Loucy (cell line): ENCODE data around the gene TSPAN32.

Experiments
- H2AFZ ChIP-seq: fragments of 200-600 bp; sonication (generic); 2 replicates; pipeline ENCODE4 v1.6.0; 2016; ENCODE audit warnings: antibody characterized with exemption, mild to moderate bottlenecking, low read length, moderate library complexity
- H3F3A ChIP-seq: fragments of 200-600 bp; 2 replicates; pipeline ENCODE4 v1.6.0; 2016; ENCODE audit warnings: antibody characterized with exemption, low read depth, mild to moderate bottlenecking
- H3K27me3 ChIP-seq: fragments of 200-600 bp; sonication (generic); 2 replicates; pipeline ENCODE4 v1.6.1; 2014; ENCODE audit warnings: low read length, mild to moderate bottlenecking; ENCODE audit not compliant: insufficient read depth, poor library complexity, severe bottlenecking
- H3K36me3 ChIP-seq: fragments of 200-600 bp; sonication (generic); 2 replicates; pipeline ENCODE4 v1.6.1; 2016; ENCODE audit warnings: low read length; ENCODE audit not compliant: insufficient read depth
- H3K4me1 ChIP-seq: fragments of 200-600 bp; sonication (generic); 2 replicates; pipeline ENCODE4 v1.5.1; 2014; ENCODE audit warnings: low read length, mild to moderate bottlenecking; ENCODE audit not compliant: insufficient read depth, poor library complexity, severe bottlenecking
- H3K4me2 ChIP-seq: fragments of 200-600 bp; sonication (generic); 2 replicates; pipeline ENCODE4 v1.6.0; 2014; ENCODE audit warnings: antibody characterized with exemption, low read length, low read depth, mild to moderate bottlenecking; ENCODE audit not compliant: poor library complexity, severe bottlenecking
- H3K4me3 ChIP-seq: fragments of 200-600 bp; sonication (generic); 2 replicates; pipeline ENCODE4 v1.5.1; 2014; ENCODE audit warnings: low read length, mild to moderate bottlenecking, mixed read lengths; ENCODE audit not compliant: poor library complexity, severe bottlenecking
- H3K79me2 ChIP-seq: fragments of 200-600 bp; sonication (generic); 2 replicates; pipeline ENCODE4 v1.6.1; 2014; ENCODE audit warnings: low read length; ENCODE audit not compliant: insufficient read depth
- H3K9ac ChIP-seq: fragments of 200-600 bp; sonication (generic); 2 replicates; pipeline ENCODE4 v1.6.0; 2014; ENCODE audit warnings: mild to moderate bottlenecking, low read depth, low read length, moderate library complexity; ENCODE audit not compliant: poor library complexity, severe bottlenecking
- H3K9me2 ChIP-seq: fragments of 200-600 bp; sonication (generic); replicated peaks from 2 replicates; pipeline ENCODE4 v1.6.1; 2016; ENCODE audit warnings: low read depth, low read length, mixed read lengths
- H3K9me3 ChIP-seq: fragments of 200-600 bp; sonication (generic); 2 replicates; pipeline ENCODE4 v1.6.1; 2014; ENCODE audit warnings: mild to moderate bottlenecking, antibody characterized with exemption, low read length, low read depth; ENCODE audit not compliant: insufficient read depth
- H4K20me1 ChIP-seq: fragments of 200-600 bp; sonication (generic); 2 replicates; pipeline ENCODE4 v1.6.0; 2014; ENCODE audit warnings: antibody characterized with exemption, low read length, mild to moderate bottlenecking; ENCODE audit not compliant: insufficient read depth, poor library complexity, severe bottlenecking
- EZH2phosphoT487 ChIP-seq: fragments of 200-600 bp; IDR thresholded peaks from 2 replicates; pipeline ENCODE4 v1.6.1; 2018; ENCODE audit warnings: antibody characterized with exemption, mild to moderate bottlenecking, moderate library complexity, borderline replicate concordance
- TF ChIP-seq, protein P1 (sequence below): fragments of 200-600 bp; sonication (generic); conservative IDR thresholded peaks from 2 replicates; pipeline ENCODE4 v1.5.1; 2014; ENCODE audit warnings: mild to moderate bottlenecking, antibody characterized with exemption, low read length

TSPAN32 gene

GRCh38 chr11:2301631-2302305 lies at the start of gene TSPAN32, which contains the start of gene C11orf21:
Gene TSPAN32 (plus strand): TSS chr11:2302013. CDS start chr11:2302150, 137 bp downstream.
Gene C11orf21 (minus strand): TSS chr11:2301918. CDS start chr11:2301808, 110 bp downstream.
- Histone ChIP-seq H3K9me2 (no peaks in the 10 kb centered on the region), H3K9ac (peak within 1 kb of the TSS; percentile 97), H3K9me3 (no peaks in the 10 kb centered on the region), H3F3A (peaks cover 7% of the 10 kb centered on the region), H3K36me3 (peaks cover 9% of the 10 kb centered on the region; the same call in 1 of the 2 replicates), H3K4me3 (peak within 1 kb of the TSS; percentile 90), H3K4me2 (peak within 1 kb of the TSS; percentile 96), H3K4me1 (peaks cover 50% of the 10 kb centered on the region), H2AFZ (0 out of 2 replicates have a peak within 1 kb of the TSS, but pooled peaks have one; percentile 2), H3K27me3 (no peaks in the 10 kb centered on the region), H4K20me1 (peaks cover 13% of the 10 kb centered on the region), H3K79me2 (peaks cover 70% of the 10 kb centered on the region)
- TF ChIP-seq, protein P1, sequence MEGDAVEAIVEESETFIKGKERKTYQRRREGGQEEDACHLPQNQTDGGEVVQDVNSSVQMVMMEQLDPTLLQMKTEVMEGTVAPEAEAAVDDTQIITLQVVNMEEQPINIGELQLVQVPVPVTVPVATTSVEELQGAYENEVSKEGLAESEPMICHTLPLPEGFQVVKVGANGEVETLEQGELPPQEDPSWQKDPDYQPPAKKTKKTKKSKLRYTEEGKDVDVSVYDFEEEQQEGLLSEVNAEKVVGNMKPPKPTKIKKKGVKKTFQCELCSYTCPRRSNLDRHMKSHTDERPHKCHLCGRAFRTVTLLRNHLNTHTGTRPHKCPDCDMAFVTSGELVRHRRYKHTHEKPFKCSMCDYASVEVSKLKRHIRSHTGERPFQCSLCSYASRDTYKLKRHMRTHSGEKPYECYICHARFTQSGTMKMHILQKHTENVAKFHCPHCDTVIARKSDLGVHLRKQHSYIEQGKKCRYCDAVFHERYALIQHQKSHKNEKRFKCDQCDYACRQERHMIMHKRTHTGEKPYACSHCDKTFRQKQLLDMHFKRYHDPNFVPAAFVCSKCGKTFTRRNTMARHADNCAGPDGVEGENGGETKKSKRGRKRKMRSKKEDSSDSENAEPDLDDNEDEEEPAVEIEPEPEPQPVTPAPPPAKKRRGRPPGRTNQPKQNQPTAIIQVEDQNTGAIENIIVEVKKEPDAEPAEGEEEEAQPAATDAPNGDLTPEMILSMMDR: no peak
- no peak for TF ChIP-seq EZH2phosphoT487

DNA sequence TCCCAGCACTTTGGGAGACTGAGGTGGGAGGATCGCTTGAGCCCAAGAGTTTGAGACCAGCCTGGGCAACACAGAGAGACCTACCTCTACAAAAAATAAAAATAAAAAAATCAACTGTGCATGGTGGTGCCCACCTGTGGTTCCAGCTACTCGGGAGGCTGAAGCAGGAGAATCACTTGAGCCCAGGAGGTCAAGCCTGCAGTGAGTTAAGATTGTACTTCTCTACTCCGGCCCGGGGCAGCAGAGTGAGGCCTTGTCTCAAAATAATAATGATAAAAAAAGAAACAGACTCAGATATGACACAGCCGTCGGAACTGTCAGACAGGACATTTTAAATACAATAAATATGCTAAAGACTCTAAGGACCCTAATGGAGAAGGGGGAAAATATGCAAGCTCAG lies 49.8 kb upstream of the TSPAN32 start:
- TF ChIP-seq EZH2phosphoT487: no peak
- H3K9ac ChIP-seq: no peak overlapping the region
- no peak overlapping the region for H2AFZ ChIP-seq
- no peaks in the 10 kb centered on the region for H3K9me2 ChIP-seq
- H3K27me3 ChIP-seq: no peaks in the 10 kb centered on the region
- no peaks in the 10 kb centered on the region for H3F3A ChIP-seq
- no peaks in the 10 kb centered on the region for H3K36me3 ChIP-seq
- H3K4me2 ChIP-seq: no peak overlapping the region
- no peaks in the 10 kb centered on the region for H3K4me1 ChIP-seq
- H3K9me3 ChIP-seq: no peaks in the 10 kb centered on the region
- no peak overlapping the region for H3K4me3 ChIP-seq
- no peaks in the 10 kb centered on the region for H3K79me2 ChIP-seq
- H4K20me1 ChIP-seq: no peaks in the 10 kb centered on the region

- Histone ChIP-seq H3K9me3 (no peaks in the 10 kb centered on the region), H3K27me3 (no peaks in the 10 kb centered on the region), H2AFZ (no peak overlapping the region), H3K9me2 (no peaks in the 10 kb centered on the region), H3K4me3 (no peak overlapping the region), H4K20me1 (no peaks in the 10 kb centered on the region), H3K9ac (no peak overlapping the region), H3F3A (no peaks in the 10 kb centered on the region), H3K79me2 (no peaks in the 10 kb centered on the region), H3K36me3 (no peaks in the 10 kb centered on the region), H3K4me1 (no peaks in the 10 kb centered on the region), H3K4me2 (no peak overlapping the region)
- TF ChIP-seq, protein P1: no peak
- TF ChIP-seq EZH2phosphoT487: no peak
Observed at GRCh38 chr11:2256293-2256913, 45.4 kb upstream of the TSPAN32 start.
